DMS53 treated with DMSO at 0.1 percent for 48 hours (cell line): ENCODE measurements around the gene ZBED5.

ENCODE experiments used
- DNase-seq: peaks from one replicate; lab custom pipeline; 2025; ENCODE audit not compliant: unreplicated experiment; lab: John Stamatoyannopoulos, UW

ZBED5 gene

DNA sequence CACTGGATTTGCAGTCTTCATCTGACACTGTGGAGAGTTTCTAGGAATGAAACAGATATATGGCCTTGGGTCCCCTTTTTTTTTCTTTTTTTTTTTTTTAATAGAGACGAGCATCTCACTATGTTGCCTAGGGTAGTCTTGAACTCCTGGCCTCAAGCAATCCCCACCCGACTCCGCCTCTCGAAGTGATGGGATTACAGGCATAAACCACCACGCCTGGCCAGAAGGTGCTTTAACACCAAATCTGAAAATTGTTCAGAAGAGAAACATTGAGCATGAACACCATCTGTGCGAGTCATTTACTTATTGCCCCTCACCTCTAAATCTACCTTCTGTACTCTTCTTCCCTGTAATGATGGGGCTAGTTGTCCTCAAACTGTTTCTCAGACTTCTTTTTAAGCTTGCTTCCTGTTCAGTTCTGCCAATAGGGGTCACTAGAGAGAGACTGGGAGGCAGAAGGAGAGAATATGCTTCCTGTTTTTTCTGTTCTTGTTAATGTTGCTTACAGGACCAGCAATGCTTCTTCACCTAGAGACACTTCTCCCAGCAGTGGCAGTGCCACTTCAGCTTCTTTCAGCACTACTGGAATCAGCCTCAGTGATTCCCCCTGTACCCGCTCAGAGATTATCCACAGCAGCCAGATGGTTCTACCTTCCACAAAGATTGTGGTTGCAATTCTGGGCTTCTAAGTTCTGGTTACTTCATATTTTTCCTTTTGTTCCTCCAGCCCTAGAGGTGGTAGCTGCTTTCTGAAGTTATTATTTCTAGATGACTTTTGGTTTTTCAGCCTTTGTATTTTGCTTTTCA lies 20.8 kb upstream of the ZBED5 start:
- DNase-seq, result peak; percentile 86

DNA sequence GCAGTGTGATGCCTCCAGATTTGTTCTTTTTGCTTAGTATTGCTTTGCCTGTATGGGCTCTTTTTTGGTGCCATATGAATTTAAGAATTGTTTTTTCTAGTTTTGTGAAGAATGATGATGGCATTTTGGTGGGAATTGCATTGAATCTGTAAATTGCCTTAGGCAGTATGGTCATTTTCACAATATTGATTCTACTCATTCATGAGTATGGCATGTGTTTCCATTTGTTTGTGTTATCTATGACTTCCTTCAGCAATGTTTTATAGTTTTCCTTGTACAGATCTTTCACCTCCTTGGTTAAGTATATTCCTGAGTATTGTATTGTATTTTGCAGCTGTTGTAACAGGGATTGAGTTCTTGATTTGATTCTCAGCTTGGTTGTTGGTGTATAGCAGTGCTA lies 18.3 kb upstream of the ZBED5 start:
- no peak for DNase-seq

GRCh38 chr11:10875430-10876021 lies 17.7 kb upstream of the ZBED5 start:
- no peak for DNase-seq

DNA sequence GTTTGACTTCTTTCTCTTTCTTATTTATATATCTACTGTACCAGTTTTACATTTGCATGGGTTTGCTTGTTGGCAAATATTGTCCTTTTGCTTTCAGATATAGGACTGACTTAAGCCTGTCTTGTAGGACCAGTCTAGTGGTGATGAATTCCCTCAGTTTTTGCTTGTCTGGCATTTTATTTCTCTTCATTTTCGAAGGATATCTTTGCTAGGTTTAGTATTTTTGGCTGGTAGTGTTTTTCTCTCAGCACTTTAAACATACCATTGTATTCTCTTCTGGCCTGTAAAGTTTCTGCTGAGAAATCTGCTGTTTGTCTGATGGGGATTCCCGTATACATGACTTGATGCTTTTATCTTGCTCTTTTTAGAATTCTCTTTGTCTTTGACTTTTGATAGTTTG lies 14.2 kb upstream of the ZBED5 start:
- DNase-seq, result no peak

- DNase-seq, result no peak
Measured at GRCh38 chr11:10868352-10868751, 10.5 kb upstream of the ZBED5 start.

DNA sequence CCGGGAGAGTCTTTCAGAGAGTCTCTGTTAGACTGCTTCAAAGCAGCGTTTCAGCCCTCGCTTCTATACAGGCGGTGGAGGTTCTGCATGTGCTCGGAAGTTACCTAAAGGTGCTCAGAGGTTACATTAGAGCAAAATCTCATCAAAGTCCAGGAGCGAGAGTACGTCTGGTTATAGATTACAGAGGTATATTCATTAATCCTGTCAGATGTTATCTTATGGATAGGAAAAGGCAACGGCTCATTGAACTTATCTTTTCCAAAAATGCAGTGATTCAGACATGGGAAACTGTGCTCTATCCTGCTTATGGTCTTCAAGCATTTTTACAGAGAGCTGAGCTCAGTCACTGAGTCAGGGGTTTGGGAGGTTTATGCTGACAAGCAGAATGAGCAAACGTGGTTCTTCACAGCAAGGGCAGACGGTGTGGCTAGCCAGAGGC lies 9.1 kb upstream of the ZBED5 start:
- DNase-seq, result no peak

DNA sequence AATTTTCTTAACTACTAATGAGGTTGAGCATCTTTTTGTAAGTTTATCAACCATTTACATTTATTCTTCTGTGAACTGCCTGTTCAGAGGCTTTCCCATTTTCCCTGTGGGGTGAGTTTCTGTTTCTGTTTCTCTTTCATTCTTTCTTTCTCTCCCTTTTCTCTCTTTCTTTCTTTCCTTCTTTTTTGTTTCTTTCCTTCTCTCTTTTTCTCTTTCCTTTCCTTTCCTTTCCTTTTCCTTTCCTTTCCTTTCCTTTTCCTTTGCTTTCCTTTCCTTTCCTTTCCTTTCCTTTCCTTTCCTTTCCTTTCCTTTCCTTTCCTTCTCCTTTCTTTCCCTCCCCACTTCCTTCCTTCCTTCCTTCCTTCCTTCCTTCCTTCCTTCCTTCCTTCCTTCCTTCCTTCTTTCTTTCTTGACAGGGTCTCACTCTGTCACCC lies 8.0 kb upstream of the ZBED5 start:
- DNase-seq, result no peak

DNA sequence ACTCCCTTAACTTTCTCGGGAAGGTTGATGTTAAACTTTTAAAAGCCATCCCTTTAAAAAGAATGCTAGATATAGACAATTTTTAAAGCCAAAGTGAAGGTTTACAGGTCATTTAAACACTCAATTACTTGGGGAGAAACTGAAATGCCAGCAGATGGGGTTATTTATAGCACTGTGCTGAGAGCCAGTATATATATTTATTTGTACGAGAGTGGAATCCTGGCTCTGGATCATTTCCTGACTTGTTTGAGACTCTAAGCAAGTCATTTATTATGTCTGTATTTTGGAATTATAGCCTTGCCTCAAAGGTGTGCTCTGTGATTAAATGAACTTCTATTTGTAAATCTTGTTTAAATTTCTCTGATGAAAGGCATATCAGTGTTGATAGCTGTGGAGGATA lies 6.8 kb upstream of the ZBED5 start:
- DNase-seq, result no peak

DNA sequence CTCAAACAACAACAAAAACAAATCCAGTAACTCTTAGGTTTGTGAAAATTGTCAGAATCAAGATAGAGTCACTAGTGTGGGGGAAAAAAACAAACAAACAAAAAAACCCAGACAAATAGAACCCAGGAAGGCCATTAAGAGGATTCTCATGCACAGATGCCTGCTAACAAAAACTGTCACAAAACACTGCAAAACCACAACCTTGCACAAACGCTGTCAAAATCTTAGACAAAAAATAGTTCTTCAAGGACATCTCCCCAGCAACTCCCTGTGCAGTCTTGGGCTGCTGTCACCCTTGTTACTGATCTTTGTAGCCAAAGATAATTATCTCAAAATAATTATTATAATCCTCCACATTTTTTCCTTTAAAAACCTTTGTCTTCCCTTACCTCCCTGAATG lies 4.6 kb upstream of the ZBED5 start:
- no peak for DNase-seq

DNA sequence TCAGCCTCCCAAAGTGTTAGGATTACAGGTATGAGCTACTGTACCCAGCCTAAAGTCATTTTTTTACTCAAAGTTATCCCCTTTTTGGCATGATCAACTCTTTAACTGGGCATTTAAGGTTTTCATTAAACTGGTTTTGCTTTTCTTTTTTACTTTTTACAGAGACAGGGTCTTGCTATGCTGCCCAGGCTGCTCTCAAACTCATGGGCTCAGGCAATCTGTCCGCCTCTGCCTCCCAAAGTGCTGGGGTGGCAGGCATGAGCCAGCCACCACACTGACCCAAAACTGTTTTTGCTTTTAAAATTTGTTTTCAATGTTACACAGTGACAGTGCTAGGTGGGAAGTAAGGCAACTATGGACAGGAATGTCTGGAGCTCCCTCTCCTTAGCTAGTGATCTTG lies 3.9 kb upstream of the ZBED5 start:
- DNase-seq, result no peak

DNA sequence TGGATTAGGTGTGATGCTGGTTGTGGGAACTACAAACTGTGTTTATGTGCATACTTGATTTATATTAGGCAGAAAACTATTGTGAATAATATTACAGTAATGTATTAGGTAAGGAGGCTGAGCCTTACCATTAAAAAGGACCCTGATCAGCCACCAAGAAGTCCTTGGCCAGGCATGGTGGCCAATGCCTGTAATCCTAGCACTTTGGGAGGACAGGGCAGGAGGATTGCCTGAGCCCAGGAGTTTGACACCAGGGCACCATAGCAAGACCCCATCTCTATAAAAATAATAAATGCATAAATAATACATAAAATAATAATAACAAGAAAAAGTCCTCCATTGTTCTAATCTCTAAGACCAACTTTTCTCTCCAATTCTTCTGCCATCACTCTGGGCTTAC lies 3.2 kb upstream of the ZBED5 start:
- no peak for DNase-seq

- peak; percentile 70 for DNase-seq
Measured at GRCh38 chr11:10858439-10859325, 829 bp upstream of the ZBED5 start.

DNA sequence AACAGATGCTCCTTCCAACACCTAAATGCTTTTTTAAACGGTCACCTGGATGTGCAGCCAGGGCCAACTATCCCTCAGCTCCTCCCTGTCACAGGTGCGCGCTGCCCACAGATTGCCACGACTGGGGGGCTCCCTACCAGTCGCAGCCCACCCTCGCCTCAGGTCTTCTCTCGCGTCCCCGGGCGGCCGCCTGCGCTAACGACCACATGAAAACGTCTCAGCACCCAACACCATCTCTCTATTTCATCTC lies 469 bp downstream of the ZBED5 start:
- DNase-seq, result no peak

GRCh38 chr11:10856689-10857458 lies 979 bp downstream of the ZBED5 start:
- DNase-seq, result no peak

GRCh38 chr11:10855295-10855694 lies 2.6 kb downstream of the ZBED5 start:
- DNase-seq, result no peak

GRCh38 chr11:10847960-10848860 lies 9.6 kb downstream of the ZBED5 start:
- DNase-seq, result no peak

GRCh38 chr11:10846660-10847059 lies 11.2 kb downstream of the ZBED5 start:
- DNase-seq, result no peak

GRCh38 chr11:10845589-10845988 lies 12.3 kb downstream of the ZBED5 start:
- no peak for DNase-seq

DNA sequence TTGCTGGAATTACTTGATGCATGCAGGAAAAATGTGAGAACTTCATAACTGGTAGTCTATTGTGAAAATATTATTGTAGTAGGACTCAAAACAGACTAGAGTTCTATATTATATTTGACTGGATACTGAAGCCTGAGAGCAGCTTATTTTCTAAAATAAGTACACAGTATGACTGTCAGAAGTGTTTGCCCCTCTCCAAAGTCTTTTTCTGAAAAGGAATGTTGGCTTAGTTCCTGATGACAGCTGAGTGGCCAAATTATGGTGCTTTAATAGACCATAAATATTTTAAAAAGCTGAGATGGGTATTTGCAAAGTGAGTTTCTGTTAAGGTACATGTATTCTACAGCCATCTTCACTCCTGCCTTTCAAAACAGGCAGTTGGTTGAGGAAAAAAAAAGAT lies 13.1 kb downstream of the ZBED5 start:
- no peak for DNase-seq

DNA sequence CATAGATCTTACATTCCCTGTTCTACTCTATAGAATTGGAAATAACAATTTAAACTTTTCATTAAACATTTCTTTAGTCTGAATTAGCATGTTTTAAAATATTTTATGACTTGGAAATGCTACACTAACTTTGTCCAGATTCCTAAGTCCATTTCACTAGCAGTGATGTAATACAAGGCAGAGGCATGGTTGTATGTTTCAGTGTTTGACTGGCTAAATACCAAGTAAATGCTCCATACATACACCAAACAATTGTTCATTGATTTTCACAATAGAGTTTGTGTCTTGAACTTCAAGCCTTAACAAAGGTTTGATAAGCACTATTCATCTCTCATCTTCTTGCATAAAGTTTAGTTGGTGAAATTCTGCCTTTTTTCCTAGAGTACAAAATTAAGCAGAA lies 13.5 kb downstream of the ZBED5 start:
- DNase-seq, result no peak
